COR-L47 (cell line): Measurements from ENCODE around the gene JAM2.
A peak's percentile ranks its signal among the peaks of the same experiment; 100 is the strongest.

Source experiments
- DNase-seq: peaks from one replicate; lab custom pipeline; 2025; lab: John Stamatoyannopoulos, UW

Gene JAM2

DNA sequence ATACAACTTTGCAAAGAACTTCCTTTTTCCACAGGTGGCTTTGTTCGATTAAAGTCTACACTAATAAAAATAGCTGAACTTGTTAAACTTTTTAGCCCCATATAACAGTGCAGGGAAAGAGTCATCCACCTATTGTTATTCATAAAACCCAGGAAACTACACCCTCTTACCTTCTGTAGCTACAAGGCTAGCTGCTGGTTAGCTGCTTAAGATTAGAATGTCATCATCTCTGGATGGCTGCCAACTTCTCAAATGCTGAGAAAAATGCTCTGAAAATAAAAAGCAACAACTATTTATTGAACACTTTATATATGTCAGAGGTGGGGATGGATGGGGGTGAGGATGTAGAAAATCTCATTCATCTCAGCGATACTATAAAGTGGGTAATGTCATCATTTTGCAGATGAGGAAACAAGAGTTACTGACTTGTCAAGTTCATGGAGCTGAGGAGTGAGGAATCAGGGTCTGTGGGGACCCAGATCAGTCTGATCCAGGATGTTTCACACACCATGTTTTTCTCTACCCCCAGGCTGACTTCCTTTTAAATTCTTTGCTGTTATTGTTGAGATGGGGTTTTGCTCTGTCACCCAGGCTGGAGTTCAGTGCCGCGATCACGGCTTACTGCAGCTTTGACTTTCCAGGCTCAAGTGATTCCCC is 78.6 kb downstream of the JAM2 start:
- no peak for DNase-seq

DNA sequence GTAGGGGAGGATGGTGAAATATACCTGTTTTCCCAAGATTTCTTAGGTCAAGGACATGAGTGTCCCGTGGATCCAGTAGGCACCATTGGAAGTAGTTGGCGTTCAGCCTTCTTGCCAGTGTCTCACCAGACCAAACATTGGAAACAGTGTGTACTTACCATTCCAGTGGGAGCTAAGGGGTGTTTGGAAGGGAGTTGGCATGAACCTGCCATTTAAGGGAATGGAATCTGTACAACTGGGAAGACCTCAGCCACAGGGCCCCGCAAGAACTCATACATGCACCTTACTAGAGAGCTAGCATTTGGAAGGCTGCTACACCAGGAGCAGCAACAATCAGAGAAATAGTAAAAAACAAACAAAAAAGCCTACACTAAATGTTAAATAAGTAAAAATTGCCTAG is 82.9 kb downstream of the JAM2 start:
- DNase-seq, result no peak

DNA sequence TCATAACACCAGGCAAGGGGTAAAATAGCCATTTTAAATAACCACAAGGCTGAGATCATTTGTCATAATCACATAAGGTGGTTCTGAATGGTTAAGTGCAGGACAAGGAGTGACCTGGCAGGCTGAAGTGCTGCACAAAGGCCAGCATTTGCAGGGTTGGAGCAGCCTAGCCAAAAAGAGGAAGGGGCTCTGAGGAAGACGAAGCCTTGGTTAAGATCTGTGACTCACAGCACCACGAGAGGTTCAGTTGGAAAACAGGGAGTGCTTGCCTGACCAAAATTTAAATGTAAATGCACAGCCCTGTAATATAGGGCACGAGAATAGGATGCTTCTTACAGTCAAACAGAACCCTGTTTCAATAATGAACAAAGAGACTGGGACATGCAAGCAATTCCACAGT is 83.6 kb downstream of the JAM2 start:
- DNase-seq, result no peak

DNA sequence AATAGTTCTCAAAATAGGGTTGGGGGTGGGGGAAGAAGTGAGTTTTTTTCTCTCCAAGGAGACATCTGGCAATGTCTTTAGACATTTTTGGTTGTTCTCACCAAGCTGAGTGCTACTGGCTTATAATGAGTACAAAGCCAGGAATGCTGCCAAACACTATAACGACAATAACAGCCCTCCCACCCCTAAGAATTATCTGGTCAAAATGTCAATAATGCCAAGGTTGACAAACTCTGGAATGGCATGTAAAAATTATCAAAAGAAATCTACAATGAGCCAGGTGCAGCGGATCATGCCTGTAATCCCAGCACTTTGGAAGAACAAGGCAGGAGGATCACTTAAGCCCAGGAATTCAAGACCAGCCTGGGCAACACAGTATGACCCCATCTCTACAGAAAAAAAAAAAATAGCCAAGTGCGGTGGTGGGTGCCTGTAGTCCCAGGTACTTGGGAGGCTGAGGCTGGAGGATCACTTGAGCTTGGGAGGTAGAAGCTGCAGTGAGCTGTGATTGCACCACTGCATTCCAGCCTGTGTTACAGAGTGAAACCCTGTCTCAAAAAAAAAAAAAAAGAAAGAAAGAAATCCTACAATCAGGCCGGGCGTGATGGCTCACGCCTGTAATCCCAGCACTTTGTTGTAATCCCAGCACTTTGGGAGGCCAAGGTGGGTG is 93.2 kb downstream of the JAM2 start:
- DNase-seq, result no peak

DNA sequence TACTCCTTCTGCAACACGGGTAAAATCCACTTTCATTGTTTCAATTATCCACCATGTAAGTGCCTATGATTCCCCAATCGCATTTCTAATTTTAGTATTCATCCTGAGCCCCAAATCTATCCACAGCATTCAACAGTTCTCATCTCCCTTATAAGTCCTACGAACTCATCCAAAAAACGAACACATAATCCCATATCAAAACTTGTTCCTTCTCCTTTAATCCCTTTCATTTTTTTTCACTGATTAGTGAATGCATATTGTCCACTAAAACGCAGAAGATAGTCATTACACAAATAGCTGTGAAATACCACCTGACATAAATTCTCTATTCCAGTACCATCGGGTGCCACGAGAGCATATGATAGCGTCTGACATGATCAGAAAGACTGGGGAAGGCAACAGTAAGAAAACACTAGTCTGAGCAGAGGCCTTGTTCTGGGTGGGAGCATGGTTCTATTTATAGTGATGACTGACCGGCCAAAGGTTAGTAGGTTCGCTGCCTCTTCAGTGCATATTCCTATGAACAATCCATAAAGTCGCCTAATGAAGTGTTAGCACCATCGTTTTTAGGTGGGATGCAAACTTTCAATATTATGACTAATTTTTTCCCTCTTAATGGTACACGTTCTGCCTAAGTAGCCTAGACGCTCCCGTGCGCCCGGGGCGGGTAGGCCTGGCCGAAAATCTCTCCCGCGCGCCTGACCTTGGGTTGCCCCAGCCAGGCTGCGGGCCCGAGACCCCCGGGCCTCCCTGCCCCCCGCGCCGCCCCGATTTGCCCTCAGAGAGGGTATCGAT is 95.0 kb downstream of the JAM2 start:
- no peak for DNase-seq

DNA sequence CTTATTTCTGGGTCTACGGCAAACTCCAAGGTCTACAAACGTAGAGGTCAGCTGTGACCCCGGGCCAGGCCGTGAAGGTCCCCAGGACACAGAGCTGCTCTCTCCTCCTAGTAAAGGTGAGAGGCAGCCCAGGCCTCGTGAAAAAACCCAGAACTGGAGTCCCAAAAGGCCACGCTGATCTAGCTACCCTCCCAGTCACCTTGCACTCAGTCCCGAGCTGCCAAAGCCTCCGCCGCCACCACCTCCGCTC is 95.5 kb downstream of the JAM2 start:
- no peak for DNase-seq

DNA sequence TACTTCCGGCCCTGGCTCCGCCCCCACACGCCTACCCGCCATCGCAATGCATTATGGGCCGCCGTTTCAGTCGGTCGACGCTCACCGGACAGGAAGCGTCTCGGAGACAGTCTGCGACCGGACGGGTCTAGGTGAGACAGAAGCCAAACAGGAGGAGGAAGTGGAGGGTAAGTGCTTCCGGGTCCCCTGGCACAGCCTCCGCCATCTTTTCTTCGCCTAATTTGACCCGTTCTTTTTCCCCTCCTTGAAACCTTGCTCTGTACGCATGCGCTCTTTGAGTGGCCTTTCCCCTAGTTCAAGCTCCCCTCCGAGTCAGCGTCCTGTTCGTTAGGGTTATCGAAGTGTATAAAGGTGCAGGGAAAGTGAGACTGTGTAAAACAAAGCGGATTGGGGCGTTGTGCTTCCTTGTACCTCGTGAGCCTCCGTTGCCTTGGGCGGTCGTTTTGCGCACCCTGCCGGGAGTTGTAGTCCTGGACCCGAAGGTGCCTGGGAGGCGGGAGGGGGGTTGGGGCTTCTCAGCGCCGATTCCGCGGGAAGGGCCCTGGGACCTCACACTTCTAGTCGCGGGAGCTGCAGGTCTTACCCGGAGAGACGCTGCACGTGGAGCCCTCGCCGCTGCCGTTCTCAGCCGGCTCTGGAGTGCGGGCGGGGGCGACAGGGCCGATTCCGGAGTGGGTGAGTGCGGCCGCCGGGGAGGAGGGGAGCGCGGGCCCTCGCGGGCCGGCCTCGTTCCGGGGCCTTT is 96.0 kb downstream of the JAM2 start, which contains the start of the genes ATP5PF and GABPA:
Gene ATP5PF, minus strand, starts transcription at position 1 of the 742 bp plus-strand sequence. CDS start 5,110 bp downstream, outside the sequence.
Gene GABPA, plus strand, starts transcription at position 69 of the 742 bp plus-strand sequence. CDS start 6,627 bp downstream, outside the sequence.
- DNase-seq, result peak; percentile 96

DNA sequence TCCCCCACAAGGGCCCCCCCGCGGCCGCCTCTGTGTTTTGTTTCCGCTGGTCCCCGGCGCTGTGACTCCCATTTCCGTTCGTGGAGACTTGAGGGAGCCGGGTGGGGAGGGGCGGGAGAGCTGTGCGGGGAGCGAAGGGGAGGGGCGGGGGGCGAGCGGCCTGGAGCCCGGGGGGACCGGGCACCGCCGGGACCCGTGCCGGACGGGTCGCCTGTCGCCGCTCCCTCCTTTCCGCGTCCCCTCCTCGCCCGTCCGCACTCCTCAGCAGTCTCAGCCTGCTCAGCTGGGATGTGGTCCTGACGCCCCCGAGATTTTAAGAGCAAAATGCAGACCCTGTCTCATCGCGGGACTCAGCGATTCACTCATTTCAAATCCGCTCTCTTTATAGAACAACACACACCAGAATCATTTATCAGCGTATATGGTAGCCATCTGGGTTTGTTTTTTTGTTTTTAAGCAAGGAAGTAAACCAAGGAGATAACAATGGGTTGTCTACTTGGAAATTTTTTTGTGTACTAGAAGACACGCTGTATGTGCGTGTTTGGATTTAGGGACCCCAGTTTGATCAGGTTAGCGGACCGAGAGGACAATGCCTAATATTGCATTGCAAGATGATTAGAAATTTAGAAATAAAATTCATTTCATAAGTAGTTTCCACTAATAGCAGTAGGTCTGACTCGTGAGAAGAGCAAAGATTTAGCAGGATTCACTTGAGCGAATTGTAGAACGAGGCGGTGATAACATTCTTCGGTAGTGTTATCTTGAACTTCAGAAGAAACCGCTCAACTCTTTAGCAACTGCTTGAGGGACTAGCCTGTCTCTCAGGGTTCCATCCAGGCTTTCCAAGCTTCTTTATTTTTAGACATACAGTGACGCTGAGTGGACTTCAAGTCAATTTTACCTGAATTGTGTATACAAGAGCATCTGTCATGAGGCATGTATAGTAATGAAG is 96.9 kb downstream of the JAM2 start:
- peak; percentile 81 for DNase-seq

DNA sequence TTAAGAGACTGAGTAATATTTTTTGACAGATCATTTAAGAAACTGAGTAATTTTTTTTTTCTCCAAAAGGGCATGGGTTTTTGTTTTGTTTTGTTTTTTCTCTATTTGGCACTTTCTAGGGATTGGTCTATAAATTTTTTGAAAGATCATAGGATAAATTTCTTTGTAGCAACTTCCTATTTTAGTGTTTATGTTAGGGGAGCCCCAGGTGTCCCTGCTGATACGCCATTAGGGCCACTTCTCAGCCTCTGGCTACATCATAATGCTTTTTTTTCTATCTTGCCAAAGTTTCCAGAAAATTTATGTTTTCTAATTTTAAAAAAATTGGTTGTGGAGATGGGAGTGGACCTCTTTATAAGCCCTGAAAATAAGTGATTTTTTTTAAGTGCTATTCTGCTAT is 98.4 kb downstream of the JAM2 start:
- DNase-seq, result no peak

DNA sequence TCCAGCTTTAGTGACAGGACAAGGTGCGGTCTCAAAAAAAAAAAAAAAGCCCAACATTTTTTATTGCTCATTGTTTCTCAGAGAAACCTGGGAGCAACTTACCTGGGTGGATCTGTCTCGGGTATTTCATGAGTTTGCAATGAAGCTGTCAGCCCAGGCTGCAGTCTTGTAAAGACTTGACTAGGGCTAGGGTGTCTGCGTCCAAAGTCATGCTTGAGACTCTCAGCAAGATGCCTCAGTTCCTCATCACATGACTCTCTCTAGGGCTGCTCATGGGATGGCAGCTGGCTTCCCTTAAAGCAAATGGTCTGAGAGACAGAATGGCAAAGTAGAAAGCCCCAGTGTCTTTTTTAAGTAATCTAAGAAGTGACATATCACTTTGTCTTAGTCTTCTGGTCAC is 103.8 kb downstream of the JAM2 start:
- DNase-seq, result no peak

DNA sequence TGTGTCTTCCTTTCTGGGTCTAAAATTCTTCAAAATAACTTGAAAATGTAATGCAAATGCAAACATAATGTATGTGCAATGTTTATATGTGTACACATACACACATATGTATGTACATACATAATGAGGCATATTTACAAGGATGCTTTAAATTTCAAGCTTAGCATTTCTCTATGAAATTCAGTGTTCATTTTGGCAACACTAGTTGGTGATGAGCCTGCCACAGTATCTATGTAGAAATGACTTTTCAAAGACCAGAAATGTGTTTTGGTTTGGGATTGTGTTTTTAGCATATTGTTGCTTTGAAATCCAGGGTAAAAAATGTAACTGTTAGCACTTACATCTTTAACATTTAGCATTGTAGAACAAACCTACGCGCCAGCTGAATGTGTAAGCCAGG is 105.8 kb downstream of the JAM2 start:
- no peak for DNase-seq

DNA sequence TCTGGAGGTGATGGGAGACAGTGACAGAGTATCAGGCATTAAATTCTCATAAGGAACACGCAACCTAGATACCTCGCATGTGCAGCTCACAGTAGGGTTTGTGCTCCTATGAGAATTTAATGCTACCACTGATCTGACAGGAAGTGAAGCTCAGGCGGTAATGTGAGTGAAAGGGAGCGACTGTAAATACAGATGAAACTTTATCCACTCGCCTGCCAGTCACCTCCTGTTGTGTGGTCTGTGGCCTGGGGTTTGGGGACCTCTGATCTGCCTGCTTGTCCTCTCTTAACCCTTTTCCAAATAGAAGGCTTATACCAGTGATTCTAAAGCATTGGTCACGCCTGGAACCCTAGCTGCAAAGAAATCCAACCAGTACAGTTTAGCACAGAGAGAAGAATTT is 111.0 kb downstream of the JAM2 start:
- no peak for DNase-seq

DNA sequence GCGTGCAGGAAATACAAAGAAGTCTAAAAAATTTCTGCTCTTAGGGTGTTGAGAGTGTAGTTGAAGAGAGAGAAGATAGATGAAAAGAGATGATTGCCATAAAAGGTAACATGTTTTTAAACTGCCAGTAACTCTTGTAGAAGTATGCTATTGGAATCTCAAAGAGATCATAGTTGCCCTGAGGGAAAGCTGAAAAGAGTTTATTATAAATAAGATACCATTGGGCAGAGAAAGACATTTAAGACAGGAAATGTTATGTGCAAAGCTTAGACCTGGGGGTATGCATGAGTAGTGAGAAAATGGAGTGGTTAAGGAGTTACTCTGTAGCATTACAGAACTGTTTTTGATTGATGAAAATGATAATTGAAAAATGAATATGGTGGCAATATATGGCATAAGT is 113.4 kb downstream of the JAM2 start:
- no peak for DNase-seq

DNA sequence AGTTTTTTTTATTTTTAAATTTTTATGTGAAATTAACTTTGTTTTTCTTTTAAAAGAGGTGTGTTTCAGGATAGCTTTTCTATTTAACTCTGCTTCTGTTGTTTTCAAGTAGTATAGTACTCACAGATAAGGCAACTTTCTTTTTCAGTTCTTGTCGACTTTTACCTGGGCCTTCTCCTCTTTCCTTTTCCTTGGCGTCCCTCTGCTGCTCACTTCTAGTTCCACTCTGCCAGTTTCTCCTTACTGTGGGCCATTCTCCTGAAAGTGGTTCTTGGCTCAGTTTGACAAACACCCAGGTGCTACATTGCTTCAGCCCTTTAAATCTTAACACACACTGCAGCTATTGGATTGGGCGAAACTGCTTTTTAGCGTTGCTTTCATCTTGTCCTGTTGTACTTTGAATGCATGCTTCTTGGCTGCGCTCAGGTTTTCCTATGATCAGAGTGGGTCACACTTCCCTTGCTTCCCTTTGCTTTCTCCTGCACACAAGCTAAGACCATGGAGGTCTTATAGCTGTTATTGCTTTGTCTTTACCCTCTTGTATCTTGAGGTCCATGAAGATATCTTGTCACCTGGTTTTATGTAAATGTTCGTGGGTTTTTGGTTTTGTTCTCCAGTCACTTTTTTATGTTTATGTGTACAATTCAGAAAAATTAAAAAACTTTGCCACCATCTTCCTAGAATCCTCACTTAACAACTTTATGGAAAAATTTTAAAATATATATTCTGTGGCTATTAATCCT is 117.3 kb downstream of the JAM2 start:
- no peak for DNase-seq

DNA sequence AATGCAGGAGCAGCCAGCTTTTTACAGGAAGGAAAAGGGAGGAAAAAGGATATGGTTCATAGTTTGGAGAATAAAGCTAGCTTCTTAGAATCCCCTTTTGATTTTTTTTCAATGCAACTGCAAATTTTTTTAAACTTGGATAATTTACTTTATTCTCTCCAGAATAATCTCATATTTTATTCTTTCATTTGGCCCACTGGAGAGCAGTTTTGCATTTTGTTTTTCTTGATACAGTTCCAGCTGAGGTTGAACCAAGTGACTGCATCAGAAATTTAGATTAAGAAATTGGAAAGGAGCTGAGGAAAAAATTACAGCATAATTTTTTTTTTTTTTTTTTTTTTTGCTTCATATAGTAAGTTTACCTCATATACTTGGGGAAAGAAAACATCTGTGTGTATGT is 118.5 kb downstream of the JAM2 start:
- no peak for DNase-seq

DNA sequence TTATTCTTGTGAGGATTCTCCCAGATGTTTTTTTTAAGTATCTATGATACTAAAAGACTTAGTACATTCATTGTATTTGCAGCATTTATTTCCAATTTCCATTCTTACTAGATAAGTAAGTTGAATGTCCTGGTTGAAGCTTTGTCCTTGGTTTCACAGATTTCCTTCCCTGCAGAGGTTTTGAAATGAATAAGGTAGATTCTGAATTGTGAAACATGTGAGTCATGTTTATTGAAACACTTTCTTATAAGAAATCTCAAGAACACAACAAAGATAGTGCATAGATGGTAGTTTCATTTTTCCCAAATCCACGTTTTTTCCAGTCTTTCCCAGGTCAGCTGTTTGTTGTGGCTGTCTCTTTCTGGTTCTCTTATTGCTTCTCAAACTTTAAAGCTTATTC is 120.5 kb downstream of the JAM2 start:
- DNase-seq, result no peak

DNA sequence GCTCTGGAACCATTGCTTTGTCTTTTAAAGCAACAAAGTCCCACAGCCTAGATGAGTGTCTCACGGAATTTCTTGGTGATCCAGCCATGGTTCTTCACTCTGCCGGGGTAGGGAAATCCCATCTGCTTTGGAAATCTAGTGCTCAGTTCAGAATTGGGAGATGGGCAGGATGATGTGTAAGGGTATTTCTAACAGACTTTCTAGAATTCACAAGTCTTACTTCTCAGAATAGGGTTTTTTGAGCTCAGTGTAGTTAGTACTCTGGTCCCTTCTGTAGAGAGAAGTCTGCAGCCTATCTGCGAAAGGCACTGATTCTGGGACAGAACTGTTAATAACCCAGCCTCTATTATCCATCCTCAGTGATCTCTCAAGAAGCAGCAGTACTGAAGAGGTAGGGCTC is 121.0 kb downstream of the JAM2 start:
- no peak for DNase-seq

DNA sequence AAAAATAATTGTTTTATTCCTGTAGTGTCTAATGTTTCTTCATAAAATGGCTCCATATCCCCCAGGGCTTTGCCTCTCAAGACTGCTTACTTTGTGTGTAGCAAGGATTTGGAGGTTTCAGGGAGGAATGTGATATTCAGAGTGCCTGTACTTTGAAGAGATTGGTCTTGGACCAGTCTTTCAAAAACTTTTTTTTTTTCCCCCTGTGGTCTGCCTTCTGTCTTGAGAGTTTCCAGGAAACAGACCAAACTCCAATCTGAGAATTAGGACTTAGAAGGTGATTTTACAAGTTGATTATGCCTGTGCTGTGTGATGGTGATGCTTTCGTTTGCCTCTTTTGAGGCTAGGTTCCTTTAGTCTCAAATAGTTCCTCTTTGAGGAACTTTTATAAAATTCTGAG is 121.6 kb downstream of the JAM2 start:
- DNase-seq, result no peak

DNA sequence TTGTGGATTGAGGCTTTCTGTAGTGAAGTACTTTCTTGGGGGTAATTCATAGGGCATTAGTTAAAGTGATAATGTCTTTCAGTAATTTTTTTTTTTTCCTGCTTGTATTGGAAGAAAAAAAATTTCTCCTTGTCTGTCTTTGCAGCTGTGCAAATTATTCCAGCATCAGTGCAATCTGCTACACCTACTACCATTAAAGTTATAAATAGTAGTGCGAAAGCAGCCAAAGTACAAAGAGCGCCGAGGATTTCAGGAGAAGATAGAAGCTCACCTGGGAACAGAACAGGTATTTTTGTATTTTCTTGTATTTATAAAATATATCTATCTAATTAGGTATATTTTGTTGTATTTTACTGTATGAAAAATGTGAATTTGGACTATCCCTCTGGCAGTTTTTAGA is 125.0 kb downstream of the JAM2 start:
- no peak for DNase-seq
